HG03558 (cell line): ENCODE data around the gene WIZ.
"Not testable (repeated sequence)": the region's sequence is repeated elsewhere in the genome, so short reads cannot be mapped to it uniquely, and the experiment has no call there.

Experiments used
- ATAC-seq: cut with Tn5 transposase; IDR thresholded peaks from one replicate; pipeline ENCODE4 v1.9.1; 2021; ENCODE audit warnings: moderate number of reproducible peaks; ENCODE audit not compliant: unreplicated experiment; ENCODE audit errors: extremely low read depth

WIZ gene

GRCh38 chr19:15417699-15418098, 32.1 kb downstream of the WIZ start:
- ATAC-seq = no peak

DNA sequence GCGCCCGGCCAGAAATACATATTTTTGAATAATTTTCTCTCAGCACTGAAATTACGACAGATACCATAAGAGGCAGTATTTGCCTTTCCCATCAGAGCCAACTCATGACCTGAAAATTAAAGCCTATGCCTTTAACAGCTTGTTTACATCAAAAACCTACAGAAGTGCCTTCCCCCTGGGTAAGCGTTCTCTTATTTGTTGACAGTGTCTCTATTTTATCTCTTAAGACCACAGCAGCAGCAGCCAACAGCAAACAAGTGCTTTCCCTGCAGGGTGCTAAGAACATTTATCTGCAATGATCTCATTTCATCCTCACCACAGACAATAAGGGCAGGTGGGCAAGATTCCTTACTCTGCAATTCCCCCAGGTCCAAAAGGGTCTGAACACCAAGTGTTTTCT, 36.9 kb downstream of the WIZ start:
- no peak for ATAC-seq

DNA sequence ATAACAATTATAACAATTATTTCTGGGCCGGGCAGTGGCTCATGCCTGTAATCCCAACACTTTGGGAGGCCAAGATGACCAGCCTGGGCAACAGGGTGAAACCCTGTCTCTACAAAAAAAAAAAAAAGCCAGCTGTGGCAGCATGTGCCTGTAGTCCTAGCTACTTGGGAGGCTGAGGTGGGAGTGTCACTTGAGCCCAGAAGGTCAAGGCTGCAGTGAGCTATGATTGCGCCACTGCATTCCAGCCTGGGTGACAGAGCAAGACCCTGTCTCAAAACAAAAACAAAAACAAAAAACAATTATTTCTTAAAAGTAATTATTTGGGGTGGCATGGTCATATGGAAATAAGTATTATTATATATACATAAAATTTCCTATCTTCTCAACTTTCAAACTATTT, 38.4 kb downstream of the WIZ start:
- ATAC-seq = not testable (repeated sequence)

DNA sequence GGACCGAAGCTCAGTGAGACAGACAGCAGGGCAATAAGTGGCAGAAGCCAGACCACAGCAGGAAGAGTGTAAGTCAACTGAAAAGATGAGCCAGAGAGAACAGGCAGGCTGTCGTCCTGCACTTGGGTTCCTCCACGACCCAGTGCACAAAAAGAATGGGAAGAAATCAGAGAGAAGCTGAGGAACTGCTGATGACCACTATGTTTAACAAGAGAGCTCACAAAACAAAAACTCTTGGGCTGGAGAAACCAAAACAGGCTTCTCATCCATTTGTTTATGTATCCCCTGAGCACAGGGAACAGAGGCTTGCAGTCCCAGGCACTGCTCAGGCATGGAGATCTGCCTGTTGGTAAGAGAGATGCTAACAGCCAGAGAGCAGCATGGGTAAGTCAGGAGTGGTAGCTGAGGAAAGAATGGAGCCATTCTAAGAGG, 45.0 kb downstream of the WIZ start:
- no peak for ATAC-seq

GRCh38 chr19:15404097-15404779, 45.5 kb downstream of the WIZ start:
- no peak for ATAC-seq

DNA sequence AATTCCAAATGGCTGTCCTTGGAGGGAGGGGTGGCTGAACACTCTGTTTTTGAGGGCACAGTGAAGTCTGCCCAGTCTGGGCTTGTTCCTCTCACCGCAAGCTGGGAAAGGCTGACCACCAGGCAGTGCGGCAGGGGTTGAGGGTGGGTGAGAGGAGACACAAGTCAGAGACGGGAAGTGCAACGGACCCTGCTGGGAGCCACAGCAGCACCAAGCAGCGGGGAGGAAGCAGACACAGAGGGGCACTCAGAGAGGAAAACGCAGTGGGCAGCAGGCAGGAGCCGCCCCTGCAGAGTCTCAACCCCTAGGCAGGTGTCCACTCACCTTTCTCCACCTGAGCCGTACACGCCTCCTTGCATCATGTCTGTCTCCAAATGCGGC, 46.6 kb downstream of the WIZ start:
- no peak for ATAC-seq

DNA sequence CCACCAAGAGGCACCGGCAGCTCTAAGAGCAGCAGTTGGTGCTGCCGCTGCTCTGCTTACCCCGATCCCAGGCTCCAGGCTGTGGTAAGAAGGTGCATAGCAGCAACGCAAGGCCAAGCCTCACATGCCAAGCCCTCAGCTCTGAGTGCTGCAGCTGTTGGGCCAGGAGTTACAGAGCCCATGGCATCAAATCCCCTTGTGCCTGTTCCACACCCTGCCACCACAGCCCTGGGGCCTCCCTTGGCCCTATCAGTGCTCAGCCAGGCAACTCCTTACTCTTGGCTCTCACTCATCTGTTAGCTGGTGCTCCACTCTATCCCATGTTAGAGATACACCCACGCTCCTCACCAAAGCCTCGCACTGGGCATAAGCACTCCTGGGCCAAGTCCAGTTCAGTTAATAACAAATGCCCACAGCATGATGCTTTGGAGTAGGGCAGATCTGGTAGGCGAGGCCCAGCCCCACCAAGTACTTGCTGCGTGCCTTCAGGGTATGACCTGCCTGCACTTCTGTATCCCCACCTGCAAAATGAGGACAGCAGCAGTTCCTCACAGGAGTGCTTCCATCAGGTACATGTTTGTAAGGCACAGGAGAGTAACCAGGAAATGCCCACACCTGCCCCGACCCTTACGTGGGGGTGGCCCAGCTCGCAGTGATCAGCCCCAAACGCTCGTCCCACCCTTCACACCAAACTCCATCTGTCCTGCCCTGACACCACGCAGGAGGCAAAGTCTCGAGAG, 47.2 kb downstream of the WIZ start:
- no peak for ATAC-seq

- ATAC-seq = no peak
These were observed 48.4 kb downstream of the WIZ start for GRCh38 chr19:15401397-15401710.

- ATAC-seq = no peak
These were observed 49.0 kb downstream of the WIZ start for GRCh38 chr19:15400521-15401396.

DNA sequence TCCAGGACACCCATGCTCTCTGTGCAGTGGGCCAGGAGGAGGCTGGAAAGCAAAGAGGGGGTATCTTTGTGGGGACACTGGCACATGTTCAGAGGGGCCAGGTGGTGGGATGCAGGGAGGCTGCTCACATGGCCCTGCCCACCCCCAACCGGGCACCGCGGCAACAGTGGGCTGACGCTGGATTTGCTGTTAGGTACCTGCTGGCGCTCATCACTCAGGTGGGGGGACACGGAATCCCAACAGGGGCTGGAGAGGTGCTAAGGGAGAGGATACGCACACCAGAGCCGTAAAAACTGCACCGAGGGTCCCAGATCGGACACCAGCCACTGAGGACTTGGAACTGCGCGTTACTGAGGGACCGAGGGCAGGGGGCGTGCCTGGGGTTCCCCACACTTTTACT, 50.1 kb downstream of the WIZ start:
- no peak for ATAC-seq

DNA sequence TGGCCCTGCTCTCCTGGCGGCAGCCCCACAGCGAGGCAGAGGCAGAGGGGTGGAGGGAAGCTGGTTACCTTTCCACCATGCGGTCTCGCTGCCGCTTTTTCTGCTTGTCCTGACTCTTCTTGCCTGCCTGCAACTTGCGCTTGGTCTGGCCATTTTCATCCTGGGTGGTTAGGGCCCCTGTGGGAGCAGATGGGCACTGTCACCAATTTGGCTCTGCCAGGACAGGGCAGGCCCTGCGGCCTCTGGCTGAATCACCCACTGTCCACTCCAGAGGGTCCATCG, 50.6 kb downstream of the WIZ start:
- ATAC-seq = no peak

DNA sequence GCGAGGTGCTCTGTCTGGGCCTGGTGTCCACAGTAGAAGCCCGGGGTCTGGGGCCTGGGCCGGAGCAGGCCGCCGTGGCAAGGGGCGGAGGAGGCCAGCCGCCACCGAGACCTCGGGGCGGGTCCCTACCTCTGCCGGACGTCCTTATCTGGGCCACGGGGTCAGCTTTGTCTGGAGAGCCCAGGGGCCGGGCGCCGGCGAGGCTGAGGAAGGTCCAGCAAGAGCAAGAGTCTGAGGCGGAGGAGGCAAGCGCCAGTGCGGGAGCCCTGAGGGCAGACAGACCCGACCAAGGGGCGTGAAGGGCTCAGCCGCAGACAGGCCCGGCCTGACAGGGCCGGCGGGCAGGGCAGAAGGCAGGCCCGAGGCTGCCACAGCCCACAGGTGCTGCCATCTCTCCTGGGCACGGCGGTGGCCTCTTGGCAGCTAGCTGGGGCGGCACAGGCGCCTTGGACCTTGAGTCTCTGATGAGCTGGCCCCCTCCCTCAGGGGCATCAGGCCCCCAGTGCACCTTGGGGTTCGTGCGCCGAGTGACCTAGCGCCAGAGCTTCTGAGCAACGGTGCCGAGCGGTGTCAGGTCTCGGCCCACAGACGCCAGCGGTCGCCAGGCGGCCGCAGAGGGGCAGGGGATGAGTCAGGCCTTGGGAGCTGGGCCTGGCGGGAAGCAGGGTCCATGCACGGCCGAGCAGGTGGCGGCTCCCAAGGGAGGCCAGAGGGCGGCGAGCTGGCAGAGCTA, 51.1 kb downstream of the WIZ start:
- ATAC-seq = no peak

GRCh38 chr19:15397782-15398181, 52.0 kb downstream of the WIZ start:
- no peak for ATAC-seq

DNA sequence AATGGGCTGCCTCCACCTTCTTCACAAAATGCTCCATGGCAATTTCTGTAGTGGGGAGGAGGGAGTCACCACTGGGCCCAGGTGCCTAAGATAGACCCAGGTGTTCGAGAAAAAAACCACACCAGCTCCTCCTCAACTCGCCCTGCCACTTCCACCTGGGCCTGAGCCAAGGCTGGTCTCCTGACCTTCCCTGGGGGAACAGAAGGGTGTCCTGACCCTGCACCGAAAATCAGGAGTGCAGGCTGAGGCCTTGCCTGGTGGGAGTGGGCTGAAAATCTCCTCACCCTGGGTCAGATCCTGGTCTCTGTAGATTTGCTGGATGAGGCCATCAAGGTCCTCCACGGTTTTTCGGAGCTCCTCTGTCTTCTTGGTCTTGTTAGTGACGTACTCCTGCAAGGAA, 52.5 kb downstream of the WIZ start:
- no peak for ATAC-seq

- ATAC-seq = no peak
These were observed 53.3 kb downstream of the WIZ start for GRCh38 chr19:15396436-15396835.

DNA sequence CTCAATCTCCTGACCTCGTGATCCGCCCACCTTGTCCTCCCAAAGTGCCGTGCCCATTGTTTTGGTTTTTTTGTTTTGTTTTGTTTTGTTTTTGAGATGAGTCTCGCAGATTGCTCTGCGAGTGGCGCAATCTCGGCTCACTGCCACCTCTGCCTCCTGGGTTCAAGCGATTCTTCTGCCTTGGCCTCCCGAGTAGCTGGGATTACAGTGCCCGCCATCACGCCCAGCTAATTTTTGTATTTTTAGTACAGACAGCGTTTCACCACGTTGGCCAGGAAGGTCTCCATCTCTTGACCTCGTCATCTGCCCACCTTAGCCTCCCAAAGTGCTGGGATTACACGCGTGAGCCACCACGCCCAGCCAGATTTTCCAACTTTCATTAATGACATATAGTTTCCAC, 54.5 kb downstream of the WIZ start:
- ATAC-seq = not testable (repeated sequence)

DNA sequence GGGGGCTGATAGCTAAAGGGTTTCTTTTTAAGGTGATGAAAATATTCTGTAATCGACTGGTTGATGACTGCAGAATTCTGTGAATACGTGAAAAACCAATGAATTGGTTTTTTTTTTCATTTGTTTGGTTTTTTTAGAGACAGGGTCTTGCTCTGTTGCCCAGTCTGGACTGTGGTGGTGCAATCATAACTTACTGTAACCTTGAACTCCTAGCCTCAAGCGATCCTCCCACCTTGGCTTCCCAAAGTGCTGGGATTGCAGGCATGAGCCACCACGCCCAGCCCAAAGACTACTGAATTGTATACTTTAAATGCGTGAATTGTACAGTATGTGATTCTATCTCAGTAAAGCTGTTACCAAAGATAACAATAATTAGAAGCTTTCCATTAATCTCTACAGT, 55.3 kb downstream of the WIZ start:
- no peak for ATAC-seq

- no peak for ATAC-seq
These were observed 55.8 kb downstream of the WIZ start for GRCh38 chr19:15393963-15394362.

DNA sequence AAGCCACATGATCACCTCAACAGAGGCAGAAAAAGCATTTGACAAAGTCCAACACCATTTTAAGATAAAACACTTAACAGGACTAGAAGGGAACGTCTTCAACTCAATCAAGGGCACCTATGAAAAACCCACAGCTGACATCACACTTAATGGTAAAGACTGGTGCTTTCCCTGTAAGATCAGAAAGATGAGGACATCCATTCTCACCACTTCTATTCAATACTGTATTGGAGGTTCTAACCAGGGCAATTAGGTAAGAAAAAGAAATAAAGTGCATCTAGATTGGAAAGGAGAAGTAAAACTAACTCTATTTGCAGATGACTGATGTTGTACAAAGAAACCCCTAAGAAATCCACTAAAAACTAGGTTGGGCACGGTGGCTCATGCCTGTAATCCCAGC, 58.9 kb downstream of the WIZ start:
- no peak for ATAC-seq

DNA sequence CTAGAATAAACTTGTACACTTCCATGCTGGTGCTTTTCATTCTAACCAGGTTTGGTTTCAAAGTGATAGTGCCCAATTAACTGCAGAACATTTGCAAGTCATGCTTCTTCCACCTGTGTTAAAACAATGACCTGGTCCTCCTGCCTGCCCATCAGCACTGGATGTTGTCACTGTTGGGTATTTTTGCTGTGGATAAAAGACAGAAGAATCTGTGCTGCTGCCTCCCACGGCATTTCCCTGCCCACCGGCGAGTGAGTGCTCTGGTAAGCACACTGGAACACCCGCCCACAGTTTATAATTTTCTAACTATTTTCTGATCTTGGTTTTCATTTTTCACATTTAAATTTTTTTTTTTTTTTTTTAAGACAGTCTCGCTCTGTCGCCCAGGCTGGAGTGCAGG, 67.9 kb downstream of the WIZ start:
- no peak for ATAC-seq

GRCh38 chr19:15381429-15381828, 68.3 kb downstream of the WIZ start:
- ATAC-seq = no peak
